ENCODE results near the gene TUBGCP6. TPM values are rescaled to one million over a fixed set of nuclear protein-coding genes. Genes with fewer than 3 reads are reported as not detected.

Gene TUBGCP6
- polyA plus RNA-seq (ENCODE audit: insufficient read length in 10 of 10): 10 to 100 TPM; 15.8 to 38.6 (median 24.1) TPM
- long read RNA-seq, donor 1: 0 reads
- long read RNA-seq, donor 2: 0 reads
- long read RNA-seq, donor 3: 0 reads
- long read RNA-seq, donor 4: 0 reads
- long read RNA-seq, donor 5: 0 reads
- long read RNA-seq, donor 6, full-length matches to known transcripts: 1 of 1 reads
- long read RNA-seq, donor 6, partial matches to known transcripts: 0 of 1 reads
- long read RNA-seq, donor 6, other reads (novel, unspliced or antisense): 0 of 1 reads
- long read RNA-seq, donor 7, full-length matches to known transcripts: 1 of 1 reads
- long read RNA-seq, donor 7, partial matches to known transcripts: 0 of 1 reads
- long read RNA-seq, donor 7, other reads (novel, unspliced or antisense): 0 of 1 reads
- long read RNA-seq, donor 8, full-length matches to known transcripts: 1 of 1 reads
- long read RNA-seq, donor 8, partial matches to known transcripts: 0 of 1 reads
- long read RNA-seq, donor 8, other reads (novel, unspliced or antisense): 0 of 1 reads
- long read RNA-seq, donor 9: 0 reads

GRCh38 chr22:50244420-50245213 lies at the start of gene TUBGCP6:
Gene TUBGCP6, minus strand, starts transcription at chr22:50245023. Its CDS starts 564 bp downstream, at chr22:50244459.
- peak; percentile 93 to 98 (median 95) for DNase-seq

- no peak for DNase-seq
Measured at GRCh38 chr22:50294319-50294656, 49.5 kb upstream of the TUBGCP6 start.

- DNase-seq: peak in 2 of 3 donors; percentile 66 to 68
Measured at GRCh38 chr22:50293441-50294318, 48.9 kb upstream of the TUBGCP6 start.

- no peak for DNase-seq
Measured at GRCh38 chr22:50292643-50293440, 48.0 kb upstream of the TUBGCP6 start.

- DNase-seq: no peak
Measured at GRCh38 chr22:50289942-50290630, 45.3 kb upstream of the TUBGCP6 start.

- DNase-seq: no peak
Measured at GRCh38 chr22:50289151-50289941, 44.5 kb upstream of the TUBGCP6 start.

- no peak for DNase-seq
Measured at GRCh38 chr22:50287731-50288130, 42.9 kb upstream of the TUBGCP6 start.

GRCh38 chr22:50286701-50287318 lies 42.0 kb upstream of the TUBGCP6 start:
- DNase-seq: no peak

- no peak for DNase-seq
Measured at GRCh38 chr22:50286275-50286674, 41.5 kb upstream of the TUBGCP6 start.

GRCh38 chr22:50285568-50286229 lies 40.9 kb upstream of the TUBGCP6 start:
- DNase-seq: no peak

- no peak for DNase-seq
Measured at GRCh38 chr22:50284479-50284878, 39.7 kb upstream of the TUBGCP6 start.

- no peak for DNase-seq
Measured at GRCh38 chr22:50283821-50284220, 39.0 kb upstream of the TUBGCP6 start.

GRCh38 chr22:50282361-50283155 lies 37.7 kb upstream of the TUBGCP6 start:
- no peak for DNase-seq

GRCh38 chr22:50281957-50282356 lies 37.1 kb upstream of the TUBGCP6 start:
- peak in 1 of 3 donors; percentile 50 for DNase-seq

GRCh38 chr22:50281384-50281760 lies 36.5 kb upstream of the TUBGCP6 start:
- no peak for DNase-seq

GRCh38 chr22:50280708-50281383 lies 36.0 kb upstream of the TUBGCP6 start:
- DNase-seq: no peak
